Coronary artery (tissue), 2 donors: ENCODE measurements around the gene HTD2.
A peak's percentile ranks its signal among the peaks of the same experiment; 100 is the strongest.
"Not testable (repeated sequence)": the region's sequence is repeated elsewhere in the genome, so short reads cannot be mapped to it uniquely, and the experiment has no call there.

Experiments
- DNase-seq: peaks from one replicate; pipeline ENCODE4 v3.0.0-alpha.2; 2017; ENCODE audit warnings: low spot score
- H3K27ac ChIP-seq, 2 donors: fragments of 200-600 bp; sonication (generic); one replicate each; pipeline ENCODE4 v1.5.1; 2016 to 2019
- H3K4me3 ChIP-seq: fragments of 200-600 bp; sonication (generic); 2 replicates; pipeline ENCODE4 v1.5.1; 2016; ENCODE audit warnings: mild to moderate bottlenecking, moderate library complexity
- CTCF ChIP-seq: fragments of 200-600 bp; sonication (generic); IDR thresholded peaks from one replicate; pipeline ENCODE4 v1.5.1; 2019; ENCODE audit warnings: antibody characterized with exemption

Gene HTD2

GRCh38 chr3:58334013-58334321 is 27.6 kb downstream of the HTD2 start:
- no peak for DNase-seq
- Histone ChIP-seq H3K27ac (peak overlapping the region in 1 of 2 donors; percentile 58), H3K4me3 (peak overlapping the region; percentile 82)
- no peak for TF ChIP-seq CTCF

- H3K4me3 ChIP-seq, result peak overlapping the region; percentile 82
- no peak for TF ChIP-seq CTCF
- no peak for DNase-seq
- H3K27ac ChIP-seq, result peak overlapping the region in 1 of 2 donors; percentile 40
Observed at GRCh38 chr3:58334506-58334884, 28.2 kb downstream of the HTD2 start.

GRCh38 chr3:58335652-58335947 is 29.3 kb downstream of the HTD2 start:
- H3K4me3 ChIP-seq, result peak overlapping the region; percentile 41
- TF ChIP-seq CTCF, result no peak
- H3K27ac ChIP-seq, result peak overlapping the region in 1 of 2 donors; percentile 85

GRCh38 chr3:58336135-58336882 is 30.0 kb downstream of the HTD2 start:
- Histone ChIP-seq H3K4me3 (no peak overlapping the region), H3K27ac (no peak overlapping the region)
- TF ChIP-seq CTCF, result no peak
- no peak for DNase-seq

More at GRCh38 chr3:58335652-58335947, 29.3 kb downstream of the HTD2 start:
- no peak for DNase-seq

- H3K4me3 ChIP-seq, result no peak overlapping the region
- no peak for DNase-seq
- TF ChIP-seq CTCF, result no peak
- no peak overlapping the region for H3K27ac ChIP-seq
Observed at GRCh38 chr3:58337190-58337589, 30.9 kb downstream of the HTD2 start.

- not testable (repeated sequence) for H3K4me3 ChIP-seq, H3K27ac ChIP-seq, DNase-seq
Observed at GRCh38 chr3:58339146-58339545, 32.8 kb downstream of the HTD2 start.

GRCh38 chr3:58340594-58341244 is 34.4 kb downstream of the HTD2 start:
- H3K4me3 ChIP-seq, result no peak overlapping the region
- no peak overlapping the region for H3K27ac ChIP-seq
- no peak for TF ChIP-seq CTCF
- DNase-seq, result no peak
